CD1c-positive myeloid dendritic cell (primary cell): ENCODE results near the gene CEP57.

ENCODE experiments used
- DNase-seq: peaks from one replicate; pipeline ENCODE4 v3.0.0-alpha.2; 2016; ENCODE audit errors: extremely low spot score

Gene CEP57

DNA sequence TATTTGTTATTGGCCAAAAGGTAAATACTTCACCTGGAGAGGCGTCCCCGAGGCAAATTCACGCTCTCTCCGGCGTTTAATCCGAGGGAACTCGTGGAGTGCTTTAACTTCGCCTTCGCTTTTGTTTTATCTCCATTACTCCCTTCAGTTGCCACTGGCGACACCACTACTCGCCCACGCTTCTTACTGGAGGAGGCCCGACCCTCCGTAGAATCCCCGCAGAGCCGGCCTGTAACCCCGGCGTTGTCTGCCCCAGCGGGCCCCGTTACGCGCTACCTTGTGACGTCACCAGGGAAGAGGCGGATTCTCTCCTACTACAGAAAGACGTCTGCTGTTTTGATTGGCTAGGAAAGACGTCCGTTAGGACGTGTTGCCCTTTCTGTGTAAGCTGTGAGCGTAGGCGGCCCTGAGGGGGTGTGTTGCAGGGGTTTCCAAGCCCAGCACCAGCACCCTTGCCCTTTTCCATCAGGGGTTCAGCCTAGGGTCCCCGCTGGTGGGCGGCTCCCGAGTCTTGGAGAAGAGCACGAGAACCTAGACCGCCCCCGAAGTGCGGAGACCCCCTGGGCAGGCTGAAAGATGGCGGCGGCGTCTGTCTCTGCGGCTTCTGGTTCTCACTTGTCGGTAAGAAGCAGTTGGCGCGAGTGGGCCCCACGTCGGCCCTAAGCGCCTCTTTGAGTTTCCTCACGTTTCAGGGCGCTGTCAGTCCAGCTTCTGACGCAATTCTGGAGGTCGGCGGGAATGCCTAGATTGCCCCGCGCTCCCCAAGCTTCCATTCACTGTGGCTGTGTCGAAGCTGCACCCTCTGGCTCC, at the start of gene CEP57:
Gene CEP57 (plus strand): TSS at position 376 of the 810 bp plus-strand sequence. CDS start 201 bp downstream, at position 577.
- DNase-seq = peak; percentile 99

DNA sequence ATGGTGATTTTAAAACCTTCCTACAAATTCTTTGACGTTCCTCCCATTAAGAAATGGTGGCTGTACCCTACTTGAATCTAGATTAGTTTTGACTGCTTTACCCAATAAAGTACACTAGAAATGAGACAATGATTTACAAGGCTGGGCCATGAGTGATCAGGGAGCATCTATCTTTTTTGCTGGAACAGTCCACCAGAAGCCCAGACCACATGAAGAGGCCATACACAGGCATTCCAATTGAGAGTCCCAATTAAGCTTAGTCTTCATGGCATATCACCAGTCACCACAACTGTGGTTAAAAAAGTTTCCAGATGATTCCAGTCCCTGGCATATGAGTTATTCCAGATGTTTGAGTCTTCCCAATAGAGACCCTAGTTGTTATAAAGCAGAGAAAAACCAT, 40.2 kb upstream of the CEP57 start:
- DNase-seq = no peak

DNA sequence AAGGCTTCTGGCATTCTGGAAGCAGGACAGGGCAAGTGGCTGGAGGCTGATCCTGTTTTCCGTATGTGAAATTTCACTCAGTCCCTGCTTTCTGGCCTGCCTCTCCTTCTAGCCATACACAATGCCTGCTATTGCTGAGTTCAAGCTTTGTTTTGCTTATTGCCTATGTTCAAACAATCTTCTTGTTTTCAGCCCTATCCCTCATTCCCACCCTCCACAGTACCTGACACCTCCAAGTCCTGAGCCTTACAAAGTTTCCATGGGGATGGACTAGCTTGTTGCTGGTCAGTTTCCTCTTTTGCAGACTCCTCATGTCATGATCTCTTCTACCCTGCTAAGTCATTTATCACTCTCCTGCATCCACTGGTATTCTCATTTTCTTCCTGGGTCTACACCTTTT, 38.8 kb upstream of the CEP57 start:
- no peak for DNase-seq

DNA sequence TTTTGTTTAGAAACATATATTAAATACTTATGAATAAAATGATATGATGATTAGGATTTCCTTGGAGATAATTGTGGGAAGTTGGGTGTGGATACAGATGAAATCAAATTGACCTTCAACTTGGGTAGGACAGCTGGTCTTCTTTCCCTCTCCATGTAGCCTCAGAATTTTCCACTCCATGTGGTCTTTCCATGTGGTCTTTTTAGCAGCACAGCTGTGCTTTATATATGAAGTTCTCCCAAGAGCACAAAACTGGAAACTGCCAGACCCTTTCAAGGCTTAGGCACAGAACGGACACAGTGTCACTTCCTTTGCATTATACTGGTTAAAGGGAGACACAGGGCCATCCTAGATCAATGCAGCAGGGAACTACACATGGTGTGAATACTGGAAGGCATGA, 29.4 kb upstream of the CEP57 start:
- DNase-seq = no peak

DNA sequence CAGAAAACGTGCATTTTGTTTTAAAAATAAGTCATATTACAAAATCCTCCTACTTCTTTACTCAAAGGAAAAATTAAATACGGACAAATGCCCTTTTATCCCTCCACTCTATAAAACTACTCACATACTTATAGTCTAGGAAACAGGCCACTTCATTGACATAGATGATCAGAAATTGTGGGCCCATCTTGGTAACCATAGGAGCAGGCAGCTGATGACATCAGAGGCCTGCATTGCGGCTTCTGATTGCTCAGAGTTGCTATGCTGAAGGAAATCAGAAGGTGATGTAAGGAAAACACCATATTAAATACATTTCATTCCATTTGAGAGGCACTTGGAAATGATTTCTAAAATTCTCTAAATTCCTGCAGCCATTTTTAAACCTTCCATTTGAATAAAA, 27.8 kb upstream of the CEP57 start:
- DNase-seq = no peak

DNA sequence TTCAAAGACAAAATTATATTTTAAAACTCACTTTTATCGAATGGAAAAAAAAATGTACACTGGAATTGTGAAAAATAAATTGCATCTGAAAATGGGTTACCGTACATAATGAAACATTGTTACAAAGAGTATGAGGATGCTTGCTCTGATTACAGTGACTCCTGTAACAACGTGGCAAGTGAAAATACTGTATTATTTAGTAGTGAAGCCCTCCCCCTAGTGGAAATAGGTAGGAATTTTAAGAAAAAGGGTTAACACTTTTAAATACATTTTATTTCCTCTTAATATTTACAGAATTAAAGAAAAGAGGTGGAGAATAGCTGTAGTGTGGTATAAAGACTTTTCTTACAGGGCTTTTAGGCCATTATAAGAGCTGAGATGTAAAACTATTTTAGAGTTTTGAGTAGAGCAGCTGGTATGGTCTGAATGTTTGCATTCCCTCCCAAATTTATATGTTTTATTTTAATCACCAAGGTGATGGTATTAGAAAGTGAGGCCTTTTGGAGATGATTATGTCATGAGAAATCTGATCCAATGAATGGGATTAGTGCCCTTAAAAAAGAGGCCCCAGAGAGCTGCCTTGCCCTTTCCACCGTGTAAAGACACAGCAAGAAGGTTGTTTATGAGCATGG, 25.9 kb upstream of the CEP57 start:
- DNase-seq = peak; percentile 73

DNA sequence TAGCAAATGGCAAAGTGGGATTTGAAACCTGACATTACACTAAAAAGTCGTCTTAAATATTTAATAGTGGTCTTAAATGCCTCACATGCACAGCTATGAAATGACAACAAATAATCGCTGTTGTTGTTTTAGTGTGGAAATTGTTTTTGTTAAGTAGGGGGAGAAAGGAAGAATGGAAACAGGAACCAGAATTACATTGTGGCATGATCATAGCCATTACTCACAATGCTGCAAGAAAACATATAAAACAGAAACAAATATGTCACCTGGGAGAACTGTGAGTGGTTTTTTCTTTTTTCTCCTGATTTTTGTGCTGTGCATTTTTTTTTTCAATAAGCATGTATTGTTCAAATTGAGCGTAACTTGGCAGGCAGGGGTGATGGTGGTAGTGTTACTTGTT, 23.6 kb upstream of the CEP57 start:
- DNase-seq = no peak

DNA sequence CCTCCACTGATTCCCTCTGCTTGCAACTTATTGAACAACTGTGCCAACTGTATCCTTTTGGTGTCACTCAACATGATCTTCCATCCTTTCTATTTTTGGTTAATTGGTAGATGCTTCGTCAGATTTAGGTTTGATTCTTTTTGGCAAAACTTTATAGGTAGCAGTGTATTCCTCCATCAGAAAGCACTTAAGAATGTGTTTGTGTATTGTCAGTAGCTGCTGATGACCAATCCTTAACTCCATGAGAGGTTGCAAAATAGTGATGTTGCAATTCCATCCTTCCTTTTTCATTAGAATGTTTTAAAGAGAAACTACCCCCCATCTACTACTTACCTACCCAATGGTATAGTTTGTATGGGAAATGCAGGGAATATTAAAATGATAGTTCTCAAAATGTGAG, 22.8 kb upstream of the CEP57 start:
- DNase-seq = peak; percentile 28

DNA sequence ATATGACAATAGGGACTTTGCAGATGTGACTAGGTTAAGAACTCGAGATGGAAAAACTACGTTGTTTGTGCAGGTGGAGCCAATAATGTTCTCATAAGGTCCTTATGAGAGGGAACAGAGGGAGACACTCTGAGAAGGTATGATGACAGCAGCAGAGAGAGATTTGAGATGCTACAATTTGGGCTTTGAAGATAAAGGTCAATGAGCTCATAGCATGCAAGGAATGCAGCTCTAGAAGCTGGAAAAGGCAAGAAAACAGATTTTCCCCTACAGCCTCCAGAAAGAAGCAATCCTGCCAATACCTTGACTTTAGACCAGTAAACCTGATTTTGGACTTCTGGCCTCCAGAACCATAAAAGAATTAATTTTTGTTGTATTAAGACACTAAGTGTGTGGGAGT, 21.8 kb upstream of the CEP57 start:
- no peak for DNase-seq

DNA sequence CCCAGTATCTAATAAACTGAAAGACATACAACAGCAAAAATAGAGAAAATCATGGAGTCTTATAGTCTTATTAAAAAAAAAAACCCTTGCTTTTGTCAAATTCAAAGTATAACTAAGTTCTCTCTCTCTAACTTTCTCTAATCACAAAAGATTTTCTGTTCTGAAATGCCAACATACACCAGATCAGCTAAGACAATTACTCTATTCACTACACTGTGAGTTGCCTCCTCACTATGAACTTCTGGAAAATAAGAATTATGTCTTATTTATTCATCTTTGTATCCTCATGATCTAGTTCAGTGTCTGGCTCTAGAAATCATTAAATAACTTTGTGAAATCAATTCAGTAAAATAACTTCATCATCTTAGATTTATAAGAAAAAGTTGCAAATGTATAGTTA, 13.4 kb upstream of the CEP57 start:
- no peak for DNase-seq

DNA sequence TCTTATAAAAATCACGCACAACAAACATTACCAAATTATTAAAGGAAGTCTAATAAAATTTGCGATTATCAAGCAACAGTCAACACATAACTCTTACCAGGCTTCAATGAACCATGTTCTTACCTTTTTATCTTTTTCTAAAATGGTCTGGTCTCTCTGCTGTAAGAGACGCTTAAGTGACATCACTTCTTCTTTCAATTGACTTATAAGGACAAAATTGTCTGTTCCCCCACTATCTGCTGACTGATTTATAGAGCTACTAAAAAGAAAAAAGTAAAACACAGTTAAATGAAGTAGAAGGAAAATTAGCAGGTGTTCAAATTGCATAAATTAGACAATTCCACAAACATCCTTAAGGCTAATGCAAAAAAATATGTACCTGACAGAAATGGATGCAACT, 11.6 kb upstream of the CEP57 start:
- no peak for DNase-seq

DNA sequence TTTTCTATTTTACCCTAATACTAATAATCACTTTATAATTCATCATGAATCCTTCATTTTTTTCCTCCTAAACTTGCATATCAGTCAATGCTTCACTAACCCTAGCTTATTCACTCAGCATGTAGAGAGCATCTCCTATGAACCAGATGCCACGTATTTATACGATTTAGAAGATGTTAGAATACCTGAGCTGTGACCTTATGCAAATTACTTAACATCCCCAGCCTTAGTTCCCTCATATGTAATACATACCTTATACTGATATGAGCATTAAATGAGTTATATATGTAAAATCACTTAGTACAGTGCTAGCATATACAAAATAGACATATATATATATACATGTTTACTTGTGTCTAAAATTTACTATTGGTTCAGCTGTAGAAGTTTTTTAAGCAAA, 9.8 kb upstream of the CEP57 start:
- DNase-seq = no peak

DNA sequence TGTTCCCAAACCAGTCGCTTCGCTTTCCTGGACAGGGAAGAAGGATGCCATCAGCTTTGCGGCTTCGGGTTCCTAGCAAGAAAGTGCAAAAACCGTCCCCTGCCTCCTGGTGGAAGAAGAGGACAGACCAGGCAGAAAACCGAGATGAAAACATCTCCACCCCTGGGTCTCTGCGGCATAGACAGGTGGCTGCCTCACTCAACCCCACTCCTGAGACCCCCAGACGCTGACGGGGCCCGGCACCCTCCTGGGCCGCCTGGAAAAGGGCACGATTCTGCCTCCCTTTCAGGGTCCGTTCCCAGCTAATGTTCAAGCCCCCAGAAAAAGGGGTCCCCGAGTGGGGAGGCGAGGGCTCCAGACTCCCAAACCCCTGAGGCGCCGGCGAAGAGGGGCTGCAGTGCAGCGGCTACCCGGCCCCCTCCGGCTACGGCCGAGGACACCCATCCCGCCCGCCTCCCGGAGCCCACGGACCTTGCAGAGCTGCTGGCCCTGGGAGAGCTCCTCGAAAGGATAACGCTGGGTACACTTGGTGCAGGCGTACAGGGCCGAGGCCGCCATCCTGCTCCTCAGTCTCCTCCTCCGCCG, 1.3 kb upstream of the CEP57 start:
- peak; percentile 33 for DNase-seq

DNA sequence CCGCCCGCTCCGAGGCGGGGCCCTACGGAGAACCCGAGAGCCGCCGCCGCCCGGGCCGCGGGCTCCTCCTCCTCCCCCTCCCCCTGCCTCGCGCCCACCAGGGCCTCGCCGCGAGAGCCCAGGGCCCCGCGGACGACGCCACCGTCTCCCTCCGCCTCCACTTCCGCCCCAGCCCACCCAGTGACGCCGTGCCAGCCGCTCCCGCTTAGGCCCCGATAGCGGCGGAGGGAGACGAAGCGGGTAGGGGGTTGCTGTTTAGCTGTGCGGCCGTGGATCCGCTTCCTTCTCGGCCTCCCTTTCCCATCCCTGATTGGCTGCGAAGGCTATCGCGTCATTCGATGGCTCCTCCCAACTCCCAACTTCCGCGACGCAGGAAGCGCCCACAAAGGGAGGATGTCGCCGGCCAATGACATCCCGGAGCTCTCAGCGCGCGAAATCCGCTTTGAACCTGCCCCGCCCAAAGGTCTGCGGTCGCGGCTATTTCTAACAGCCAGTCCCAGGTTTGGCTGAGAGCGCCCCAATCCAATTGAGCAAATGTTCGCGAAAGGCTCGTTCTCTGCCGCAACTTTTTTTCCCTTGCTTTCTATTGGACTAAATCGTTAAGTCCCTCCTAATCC, 684 bp upstream of the CEP57 start, which contains the start of gene FAM76B:
Gene FAM76B (minus strand): TSS at position 277 of the 617 bp plus-strand sequence. CDS start 304 bp downstream, outside the sequence.
- peak; percentile 99 for DNase-seq

DNA sequence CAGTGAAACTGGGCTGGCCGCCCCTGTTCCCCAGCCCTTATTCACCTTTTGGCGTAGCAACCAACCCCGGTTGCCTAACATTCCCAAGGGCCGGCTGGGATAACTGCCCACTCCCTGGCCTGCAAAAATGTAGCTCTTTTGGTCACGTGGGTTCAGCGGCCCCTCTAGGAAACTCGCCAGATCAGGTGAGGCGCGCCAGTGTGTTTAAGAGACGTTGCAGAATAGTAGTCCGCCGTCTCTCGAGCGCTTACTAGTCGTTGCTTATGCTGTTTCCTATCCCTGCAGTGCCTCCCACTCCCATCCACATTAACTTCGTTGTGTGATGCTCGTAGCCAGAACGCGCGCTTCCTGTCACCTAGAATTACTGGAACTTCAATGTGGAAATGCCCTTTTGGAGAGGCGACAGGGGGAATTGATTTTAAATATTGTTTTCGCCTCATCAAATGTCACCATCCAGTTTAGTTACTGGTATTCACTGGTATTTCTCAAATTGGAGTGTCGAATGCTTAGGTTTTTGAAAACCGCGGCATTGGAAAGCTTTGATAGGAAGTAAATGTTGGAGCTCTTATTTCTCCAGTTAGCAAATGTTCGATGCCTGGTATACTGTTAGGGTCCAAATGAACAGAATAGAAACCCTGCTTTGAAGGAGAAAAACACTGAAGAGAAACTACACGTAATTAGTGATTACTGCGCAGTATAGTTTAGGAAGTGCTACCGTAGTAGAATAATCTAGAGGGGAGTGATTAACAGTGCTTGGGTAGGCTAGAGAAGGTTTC, 823 bp downstream of the CEP57 start:
- DNase-seq = peak; percentile 58

DNA sequence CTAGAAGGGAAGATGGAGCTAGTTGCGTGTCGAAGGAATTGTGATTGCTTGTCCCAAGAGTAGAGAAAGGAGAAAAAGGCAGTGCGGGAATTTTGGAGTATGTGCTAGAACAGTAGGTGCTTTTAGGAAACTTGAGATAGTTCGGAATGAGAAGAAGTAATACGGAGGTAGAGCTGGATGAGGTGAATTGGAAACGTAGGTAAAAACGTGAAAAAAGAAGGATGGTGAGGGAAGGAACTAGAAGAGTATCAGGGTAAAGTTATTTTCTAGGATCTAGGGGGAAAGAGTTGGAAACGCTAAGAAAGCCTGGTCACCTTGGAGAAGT, 1.4 kb downstream of the CEP57 start:
- no peak for DNase-seq

DNA sequence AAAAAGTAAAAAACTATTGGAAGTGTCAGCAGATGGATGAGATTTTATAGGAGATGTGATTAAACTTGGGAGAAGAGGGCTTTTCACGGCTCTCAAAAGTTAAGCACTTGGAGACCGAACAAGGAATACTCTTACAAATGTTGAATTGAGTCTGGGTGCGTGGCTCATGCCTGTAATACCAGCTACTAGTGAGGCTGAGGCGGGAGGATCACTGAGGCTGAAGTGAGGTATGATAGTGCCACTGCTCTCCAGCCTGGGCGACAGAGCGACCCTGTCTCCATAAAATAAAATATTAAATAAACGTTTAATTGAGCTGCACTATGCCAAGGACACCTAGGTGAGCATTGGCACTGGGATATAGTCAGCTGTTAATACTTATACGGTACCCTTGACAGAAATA, 1.9 kb downstream of the CEP57 start:
- no peak for DNase-seq

DNA sequence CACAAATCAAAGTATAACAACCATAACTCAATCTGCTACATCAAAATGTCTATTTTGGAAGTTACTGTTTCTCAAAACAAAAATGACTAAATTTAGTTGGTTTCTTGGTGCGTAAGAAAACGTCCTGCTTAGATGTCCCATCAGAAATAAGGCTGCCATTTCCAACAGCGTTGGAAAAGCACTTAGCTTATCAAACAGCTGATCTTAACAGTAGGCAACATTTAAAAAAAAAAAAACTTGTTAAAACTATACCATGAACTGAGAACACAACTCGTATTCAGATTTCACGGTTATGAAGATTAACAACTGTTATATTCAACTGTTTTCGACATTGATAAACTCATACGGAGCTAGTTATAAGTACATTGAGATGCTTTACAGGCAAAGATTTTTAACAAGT, 2.4 kb downstream of the CEP57 start:
- DNase-seq = no peak

DNA sequence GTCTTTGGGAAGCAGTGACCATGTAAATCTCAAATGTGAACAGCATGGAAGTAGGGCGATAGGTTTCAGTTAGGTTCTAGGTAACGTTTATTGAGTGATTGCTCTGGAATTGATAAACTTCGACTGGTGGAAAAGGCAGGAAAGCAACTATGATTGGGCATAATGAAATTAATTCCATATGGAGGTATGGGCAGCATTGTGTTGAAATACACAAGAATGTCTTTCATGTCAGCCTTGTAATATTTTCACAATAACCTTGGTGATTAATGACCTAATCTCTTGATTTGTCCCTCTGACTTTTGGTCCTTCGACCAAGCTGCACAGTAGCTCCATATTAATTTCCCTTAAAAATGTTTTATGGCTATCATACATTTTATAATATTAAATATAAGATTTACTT, 2.8 kb downstream of the CEP57 start:
- no peak for DNase-seq

DNA sequence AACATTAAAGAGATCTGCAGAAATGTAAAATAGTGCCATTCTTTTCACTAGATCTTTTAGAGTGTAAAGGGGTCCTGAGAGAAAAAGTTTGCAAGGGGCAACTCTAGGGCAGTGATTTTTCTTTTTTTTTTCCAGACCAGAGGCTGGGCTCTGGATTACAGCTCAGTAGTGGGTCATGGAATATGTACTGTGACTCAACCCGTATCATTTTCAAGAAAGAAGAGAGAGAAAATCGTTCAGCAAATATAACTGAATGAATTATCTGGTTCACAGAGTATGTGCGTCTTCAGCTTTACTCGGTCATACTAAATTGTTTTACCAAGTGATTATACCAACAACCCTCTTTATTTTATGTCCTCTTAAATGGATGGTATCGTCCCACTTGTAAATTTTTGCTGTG, 3.8 kb downstream of the CEP57 start:
- DNase-seq = no peak

DNA sequence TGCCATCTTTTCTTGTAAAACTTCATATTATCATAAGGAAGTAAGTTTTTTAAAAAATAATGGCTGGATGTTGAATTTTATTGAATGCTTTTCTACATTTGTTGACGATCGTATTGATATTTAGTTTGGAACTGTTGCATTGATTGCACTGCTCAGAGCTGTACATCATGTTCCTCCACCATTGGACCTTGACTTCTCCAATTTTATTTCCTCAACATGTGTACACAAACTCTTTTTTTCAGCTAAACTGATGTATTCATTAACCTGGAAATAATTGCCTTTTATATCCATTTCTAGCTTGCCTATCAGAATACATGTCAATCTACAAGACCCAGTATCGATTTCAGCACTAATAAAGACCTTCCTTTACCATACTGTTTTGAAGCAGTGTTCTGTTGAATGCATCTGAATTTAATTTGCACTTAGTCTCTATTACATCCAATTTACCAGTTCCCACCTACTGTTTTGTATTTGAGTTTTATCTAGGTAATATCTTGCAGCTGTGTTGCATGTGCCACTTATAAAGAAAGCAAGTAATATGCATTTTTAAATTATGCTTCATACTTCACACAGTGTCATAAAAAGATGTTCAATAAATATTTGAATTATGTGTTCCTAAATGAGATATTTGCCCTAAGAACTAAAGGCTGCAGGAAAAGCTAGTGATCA, 5.5 kb downstream of the CEP57 start:
- DNase-seq = no peak
